Measurements from ENCODE around the gene CPED1. TPM values are rescaled to one million over a fixed set of nuclear protein-coding genes. Genes with fewer than 3 reads are reported as not detected.

The CPED1 gene
- polyA plus RNA-seq, 1 experiment = 52.0 TPM

GRCh38 chr7:121043314-121044234, 55.1 kb downstream of the CPED1 start:
- no peak for TF ChIP-seq CTCF (IDR thresholded peaks at IDR 0.05; ENCODE audit: low read depth, low read length)
- Histone ChIP-seq H3K9me3 (ENCODE audit: control insufficient read depth, insufficient read depth, low read length) (peaks cover 3% of the 10 kb centered on the region; the same call in 1 of the 2 replicates), H3K27me3 (ENCODE audit: control insufficient read depth, insufficient read depth, low read length) (no peaks in the 10 kb centered on the region), H3K27ac (ENCODE audit: low read depth, low read length) (no peak overlapping the region), H3K4me3 (ENCODE audit: low read depth, low read length) (no peak overlapping the region)
- DNase-seq (ENCODE audit: low read depth, low spot score) = no peak
- ChIA-PET CTCF (interaction anchor here (1.2 kb wide), 1 partner anchor 56 kb away, joined by 6 read pairs; no protein-coding TSS in a partner anchor), POLR2A (no interaction called here)

- no peak overlapping the region for H3K27ac ChIP-seq (ENCODE audit: low read depth, low read length)
- H3K4me3 ChIP-seq (ENCODE audit: low read depth, low read length) = no peak overlapping the region
- H3K9me3 ChIP-seq (ENCODE audit: control insufficient read depth, insufficient read depth, low read length) = peaks cover 3% of the 10 kb centered on the region; the same call in 1 of the 2 replicates
- no peaks in the 10 kb centered on the region for H3K27me3 ChIP-seq (ENCODE audit: control insufficient read depth, insufficient read depth, low read length)
- POLR2A ChIA-PET = no interaction called here
- CTCF ChIA-PET = interaction anchor here (0.7 to 1.2 kb wide), 2 partner anchors 57 to 1902 kb away, joined by 3 to 6 read pairs; no protein-coding TSS in a partner anchor
- TF ChIP-seq CTCF (IDR thresholded peaks at IDR 0.05; ENCODE audit: low read depth, low read length) = no peak
- DNase-seq (ENCODE audit: low read depth, low spot score) = no peak
Measured at GRCh38 chr7:121045090-121045489, 56.6 kb downstream of the CPED1 start.

GRCh38 chr7:121046009-121046408, 57.5 kb downstream of the CPED1 start:
- ChIA-PET POLR2A (interaction anchor here (0.6 kb wide), 1 partner anchor 96 kb away, joined by 3 read pairs; the partner anchor contains the start of gene ING3), CTCF (no interaction called here)
- Histone ChIP-seq H3K4me3 (ENCODE audit: low read depth, low read length) (no peak overlapping the region), H3K27me3 (ENCODE audit: control insufficient read depth, insufficient read depth, low read length) (no peaks in the 10 kb centered on the region), H3K27ac (ENCODE audit: low read depth, low read length) (no peak overlapping the region), H3K9me3 (ENCODE audit: control insufficient read depth, insufficient read depth, low read length) (peaks cover 6% of the 10 kb centered on the region; the same call in 1 of the 2 replicates)
- TF ChIP-seq CTCF (IDR thresholded peaks at IDR 0.05; ENCODE audit: low read depth, low read length) = no peak
- no peak for DNase-seq (ENCODE audit: low read depth, low spot score)

GRCh38 chr7:121046893-121047468, 58.5 kb downstream of the CPED1 start:
- no peaks in the 10 kb centered on the region for H3K27me3 ChIP-seq (ENCODE audit: control insufficient read depth, insufficient read depth, low read length)
- no peak overlapping the region for H3K4me3 ChIP-seq (ENCODE audit: low read depth, low read length)
- no peak for DNase-seq (ENCODE audit: low read depth, low spot score)
- ChIA-PET POLR2A (no interaction called here), CTCF (no interaction called here)
- no peak for TF ChIP-seq CTCF (IDR thresholded peaks at IDR 0.05; ENCODE audit: low read depth, low read length)
- no peak overlapping the region for H3K27ac ChIP-seq (ENCODE audit: low read depth, low read length)
- peaks cover 6% of the 10 kb centered on the region; the same call in 1 of the 2 replicates for H3K9me3 ChIP-seq (ENCODE audit: control insufficient read depth, insufficient read depth, low read length)

GRCh38 chr7:121048195-121048594, 59.7 kb downstream of the CPED1 start:
- POLR2A ChIA-PET = no interaction called here
- H3K4me3 ChIP-seq (ENCODE audit: low read depth, low read length) = no peak overlapping the region
- H3K27me3 ChIP-seq (ENCODE audit: control insufficient read depth, insufficient read depth, low read length) = no peaks in the 10 kb centered on the region
- CTCF ChIA-PET = no interaction called here
- peaks cover 6% of the 10 kb centered on the region; the same call in 1 of the 2 replicates for H3K9me3 ChIP-seq (ENCODE audit: control insufficient read depth, insufficient read depth, low read length)
- no peak for TF ChIP-seq CTCF (IDR thresholded peaks at IDR 0.05; ENCODE audit: low read depth, low read length)
- no peak for DNase-seq (ENCODE audit: low read depth, low spot score)
- no peak overlapping the region for H3K27ac ChIP-seq (ENCODE audit: low read depth, low read length)

All from AG04450 (cell line).